H1 (cell line): ENCODE results near the gene ARHGAP15. TPM values are rescaled to one million over a fixed set of nuclear protein-coding genes. Genes with fewer than 3 reads are reported as not detected.

Source experiments
- RXRA ChIP-seq: IDR thresholded peaks from 2 replicates; pipeline ENCODE4 v1.6.1; 2011; ENCODE audit warnings: low read depth, mild to moderate bottlenecking, low read length, moderate library complexity; ENCODE audit not compliant: insufficient read depth
- polyA plus RNA-seq, 7 experiments: library from polyadenylated mRNA; depleted of rRNA in 3 of 7; stranded (reverse) in 5 of 7; unstranded in 2 of 7; fragments of >200 nt in 5 of 7; fragments of 200-250 nt in 2 of 7; gene quantifications; 1 replicate in 5 of 7; 2 replicates in 1 of 7; 4 replicates in 1 of 7; pipeline versions ENCODE4 v1.2.1 to v1.2.3, GENCODE V29; 2011 to 2013; ENCODE audit warnings: missing spikeins in 2 of 7, mixed read lengths in 2 of 7
- total RNA-seq: library from RNA; stranded (reverse); fragmentation: NEBNext Ultra II Directional; extraction: Animal tissue kit (Norgen Biotek cat#: 25700); gene quantifications from 2 replicates; pipeline ENCODE4 v1.2.1, GENCODE V29; 2021

The ARHGAP15 gene
- total and polyA plus RNA-seq, 2 of the 8 experiments (the other 6 are each of a cell fraction or from before 2014, with no cell fraction given), result not detected

- TF ChIP-seq RXRA, result no peak
- TF ChIP-seq, all 59 proteins: peak for 0
These were observed 47.4 kb downstream of the ARHGAP15 start (continued) for GRCh38 chr2:143176606-143177005.
